OCI-LY3 (cell line): Measurements from ENCODE around the gene CRNKL1.
"Not testable (repeated sequence)": the region's sequence is repeated elsewhere in the genome, so short reads cannot be mapped to it uniquely, and the experiment has no call there.

Experiments
- H2AFZ ChIP-seq: fragments of 200-600, 300-600 bp; shearing (Covaris generic); 2 replicates; pipeline ENCODE4 v1.6.0; 2014; ENCODE audit warnings: antibody characterized with exemption, low read depth, low read length
- H3K27ac ChIP-seq: fragments of 200-600, 300-600 bp; sonication (generic); 2 replicates; pipeline ENCODE4 v1.5.1; 2014; ENCODE audit warnings: mild to moderate bottlenecking, low read length, moderate library complexity, mixed read lengths
- H3K27me3 ChIP-seq: fragments of 200-600, 300-600 bp; sonication (generic); 2 replicates; pipeline ENCODE4 v1.6.1; 2014; ENCODE audit warnings: low read depth, low read length, mixed read lengths
- H3K36me3 ChIP-seq: fragments of 200-600, 300-600 bp; sonication (generic); replicated peaks from 2 replicates; pipeline ENCODE3; 2014; ENCODE audit warnings: low read depth, low read length, mixed read lengths
- H3K4me1 ChIP-seq: fragments of 300-600, 200-600 bp; sonication (generic); 2 replicates; pipeline ENCODE4 v1.6.1; 2014; ENCODE audit warnings: low read length, mixed read lengths
- H3K4me2 ChIP-seq: fragments of 200-600, 300-600 bp; sonication (generic); 2 replicates; pipeline ENCODE4 v1.6.1; 2014; ENCODE audit warnings: low read length, mixed read lengths
- H3K4me3 ChIP-seq: fragments of 300-600, 200-600 bp; sonication (generic); 2 replicates; pipeline ENCODE4 v1.5.1; 2014; ENCODE audit warnings: antibody characterized with exemption, mild to moderate bottlenecking, low read length, moderate library complexity
- H3K79me2 ChIP-seq: fragments of 300-600, 200-600 bp; shearing (Covaris generic); 2 replicates; pipeline ENCODE4 v1.6.1; 2014; ENCODE audit warnings: mild to moderate bottlenecking, low read length, mixed read lengths
- H3K9ac ChIP-seq: fragments of 300-600, 200-600 bp; shearing (Covaris generic); 2 replicates; pipeline ENCODE4 v1.6.0; 2014; ENCODE audit warnings: mild to moderate bottlenecking, low read length, moderate library complexity
- H3K9me3 ChIP-seq: fragments of 200-600, 300-600 bp; shearing (Covaris generic); 2 replicates; pipeline ENCODE4 v1.6.1; 2014; ENCODE audit warnings: low read length, mixed read lengths; ENCODE audit not compliant: insufficient read depth
- H4K20me1 ChIP-seq: fragments of 200-600, 300-600 bp; sonication (generic); 2 replicates; pipeline ENCODE4 v1.6.1; 2016; ENCODE audit warnings: low read length, mixed read lengths; ENCODE audit not compliant: insufficient read depth
- CTCF ChIP-seq: fragments of 200-600, 300-600 bp; sonication (generic); IDR thresholded peaks from 2 replicates; pipeline ENCODE4 v1.5.1; 2014; ENCODE audit warnings: antibody characterized with exemption, low read length, low read depth
- EZH2phosphoT487 ChIP-seq: fragments of 200-600 bp; shearing (Covaris generic); IDR thresholded peaks from 2 replicates; pipeline ENCODE4 v1.6.1; 2018; ENCODE audit warnings: antibody characterized with exemption, mixed run types, low read depth

CRNKL1 gene

GRCh38 chr20:20010639-20011500 lies 41.4 kb downstream of the CRNKL1 start:
- TF ChIP-seq CTCF = no peak
- no peak for TF ChIP-seq EZH2phosphoT487
- Histone ChIP-seq H3K4me1 (no peaks in the 10 kb centered on the region), H3K27me3 (peaks cover 10% of the 10 kb centered on the region; the same call in 1 of the 2 replicates), H3K9ac (no peak overlapping the region), H3K4me2 (no peak overlapping the region), H3K4me3 (no peak overlapping the region), H3K27ac (no peak overlapping the region), H4K20me1 (no peaks in the 10 kb centered on the region), H3K79me2 (no peaks in the 10 kb centered on the region), H2AFZ (no peak overlapping the region), H3K36me3 (no peaks in the 10 kb centered on the region), H3K9me3 (no peaks in the 10 kb centered on the region)

- Histone ChIP-seq H3K4me1 (no peaks in the 10 kb centered on the region), H3K4me3 (no peak overlapping the region), H3K4me2 (no peak overlapping the region), H3K36me3 (no peaks in the 10 kb centered on the region), H3K27ac (no peak overlapping the region), H3K9me3 (no peaks in the 10 kb centered on the region), H3K27me3 (peaks cover 10% of the 10 kb centered on the region; the same call in 1 of the 2 replicates), H3K9ac (no peak overlapping the region), H2AFZ (no peak overlapping the region), H4K20me1 (no peaks in the 10 kb centered on the region), H3K79me2 (no peaks in the 10 kb centered on the region)
- no peak for TF ChIP-seq EZH2phosphoT487
- no peak for TF ChIP-seq CTCF
These were observed 42.4 kb downstream of the CRNKL1 start for GRCh38 chr20:20009784-20010253.

- Histone ChIP-seq H3K9ac (no peak overlapping the region), H2AFZ (no peak overlapping the region; the same call in 1 of the 2 replicates), H3K4me2 (no peak overlapping the region), H3K4me1 (no peaks in the 10 kb centered on the region), H3K79me2 (no peaks in the 10 kb centered on the region), H3K27ac (no peak overlapping the region), H3K9me3 (no peaks in the 10 kb centered on the region), H3K36me3 (no peaks in the 10 kb centered on the region), H4K20me1 (no peaks in the 10 kb centered on the region), H3K27me3 (peaks cover 17% of the 10 kb centered on the region; the same call in 1 of the 2 replicates), H3K4me3 (no peak overlapping the region)
- TF ChIP-seq CTCF (no peak), EZH2phosphoT487 (no peak)
These were observed 46.9 kb downstream of the CRNKL1 start for GRCh38 chr20:20005342-20005741.

GRCh38 chr20:20003955-20004322 lies 48.3 kb downstream of the CRNKL1 start:
- H2AFZ ChIP-seq, H3K27ac ChIP-seq, H3K79me2 ChIP-seq, H3K4me1 ChIP-seq, H4K20me1 ChIP-seq, H3K4me2 ChIP-seq, H3K9ac ChIP-seq, H3K9me3 ChIP-seq, H3K36me3 ChIP-seq, H3K4me3 ChIP-seq: not testable (repeated sequence)
- H3K27me3 ChIP-seq = peaks cover 17% of the 10 kb centered on the region; the same call in 1 of the 2 replicates
